ENCODE measurements around the gene XDH.

DNA sequence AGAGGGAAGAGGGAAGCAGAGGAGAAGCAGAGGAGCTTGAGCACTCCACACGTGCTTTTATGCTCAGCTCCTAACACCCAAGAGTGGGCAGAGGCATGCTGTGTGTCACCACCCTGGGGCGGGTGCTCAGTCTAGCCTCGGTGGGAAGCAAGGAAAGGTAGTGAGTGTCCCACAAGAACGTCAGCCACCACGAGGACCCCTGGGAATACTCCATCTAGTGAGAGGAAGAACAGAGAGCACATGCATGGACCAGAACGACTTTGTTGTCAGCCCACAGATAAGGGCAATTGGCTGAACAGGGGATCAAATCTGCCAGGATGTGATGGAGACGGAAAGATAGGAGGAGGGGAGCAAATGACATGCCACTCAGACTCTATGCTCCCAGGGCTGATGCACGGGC lies 83.4 kb downstream of the XDH start:
- no peak for TF ChIP-seq EZH2 (optimal IDR thresholded peaks at IDR 0.05; ENCODE audit: low read depth, low read length)
- TF ChIP-seq, protein P1, sequence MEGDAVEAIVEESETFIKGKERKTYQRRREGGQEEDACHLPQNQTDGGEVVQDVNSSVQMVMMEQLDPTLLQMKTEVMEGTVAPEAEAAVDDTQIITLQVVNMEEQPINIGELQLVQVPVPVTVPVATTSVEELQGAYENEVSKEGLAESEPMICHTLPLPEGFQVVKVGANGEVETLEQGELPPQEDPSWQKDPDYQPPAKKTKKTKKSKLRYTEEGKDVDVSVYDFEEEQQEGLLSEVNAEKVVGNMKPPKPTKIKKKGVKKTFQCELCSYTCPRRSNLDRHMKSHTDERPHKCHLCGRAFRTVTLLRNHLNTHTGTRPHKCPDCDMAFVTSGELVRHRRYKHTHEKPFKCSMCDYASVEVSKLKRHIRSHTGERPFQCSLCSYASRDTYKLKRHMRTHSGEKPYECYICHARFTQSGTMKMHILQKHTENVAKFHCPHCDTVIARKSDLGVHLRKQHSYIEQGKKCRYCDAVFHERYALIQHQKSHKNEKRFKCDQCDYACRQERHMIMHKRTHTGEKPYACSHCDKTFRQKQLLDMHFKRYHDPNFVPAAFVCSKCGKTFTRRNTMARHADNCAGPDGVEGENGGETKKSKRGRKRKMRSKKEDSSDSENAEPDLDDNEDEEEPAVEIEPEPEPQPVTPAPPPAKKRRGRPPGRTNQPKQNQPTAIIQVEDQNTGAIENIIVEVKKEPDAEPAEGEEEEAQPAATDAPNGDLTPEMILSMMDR (IDR thresholded peaks at IDR 0.05; ENCODE audit: low read length), result no peak
- no peak for TF ChIP-seq EZH2phosphoT487 (IDR thresholded peaks at IDR 0.05; ENCODE audit: low read length)

All from MM.1S (cell line).